Testis (tissue), 2 donors: ENCODE results near the gene ABCA3.

Source experiments
- CTCF ChIP-seq, 3 experiments: fragments of 450-650 bp in 2 of 3; fragments of 200-600 bp in 1 of 3; sonication (generic) in 1 of 3; IDR thresholded peaks; one replicate each; pipeline ENCODE4 v1.5.1; 2016 to 2019; ENCODE audit warnings: antibody characterized with exemption in 3 of 3, mild to moderate bottlenecking in 2 of 3, moderate library complexity in 1 of 3
- POLR2A ChIP-seq: fragments of 450-650 bp; IDR thresholded peaks from one replicate; pipeline ENCODE4 v1.6.1; 2017; ENCODE audit warnings: antibody characterized with exemption, mild to moderate bottlenecking, moderate library complexity

GRCh38 chr16:2365397-2366294, 25.1 kb upstream of the ABCA3 start:
- TF ChIP-seq POLR2A (no peak), CTCF (IDR thresholded peaks at IDR 0.05) (no peak)
